Psoas muscle (tissue), 8 donors: Measurements from ENCODE around the gene PTPRD. TPM values are rescaled to one million over a fixed set of nuclear protein-coding genes. Genes with fewer than 3 reads are reported as not detected.

Source experiments
- ATAC-seq, 4 donors: fragments of 200-7000 bp; cut with Tn5 transposase; one replicate each; pipeline ENCODE4 v1.9.1; 2020; ENCODE audit warnings: moderate library complexity in 3 of 4, mild to moderate bottlenecking in 2 of 4
- DNase-seq, 2 donors: peaks; one replicate each; pipeline ENCODE4 v3.0.0-alpha.2; 2020
- H3K27ac ChIP-seq: fragments of 200-600 bp; one replicate; pipeline ENCODE4 v1.8.0; 2022
- H3K27me3 ChIP-seq, 3 donors: fragments of 200-600 bp in 1 of 3; one replicate each; pipeline versions ENCODE4 v1.6.1 to v1.8.0; 2013 to 2022; ENCODE audit warnings: low read length in 2 of 3, mild to moderate bottlenecking in 2 of 3, moderate library complexity in 1 of 3; ENCODE audit not compliant: insufficient read depth in 3 of 3
- H3K36me3 ChIP-seq, 2 donors: fragments of 200-600 bp in 1 of 2; one replicate each; pipeline versions ENCODE4 v1.6.1 to v1.8.0; 2013 to 2022; ENCODE audit warnings: low read depth in 1 of 2, mild to moderate bottlenecking in 1 of 2, moderate library complexity in 1 of 2; ENCODE audit not compliant: insufficient read depth in 1 of 2
- H3K4me1 ChIP-seq: fragments of 200-600 bp; one replicate; pipeline ENCODE4 v1.8.0; 2022
- H3K4me3 ChIP-seq: fragments of 200-600 bp; one replicate; pipeline ENCODE4 v1.8.0; 2022; ENCODE audit warnings: mild to moderate bottlenecking
- H3K9me3 ChIP-seq: fragments of 200-600 bp; one replicate; pipeline ENCODE4 v1.8.0; 2022
- WGBS, 3 donors: extraction: QIAGEN DNeasy Blood & Tissue Kit; methylation state at CpG; one replicate each; pipeline versions ENCODE4 v1.1.6 to v1.1.7; 2013; 5-methylcytosine and 5-hydroxymethylcytosine counted together
- intact Hi-C, 2 donors: fragments of 100-400 bp; cut with DNase I; formaldehyde crosslinking; loops; one replicate each; pipeline versions ENCODE4 v1.11.0 to v1.14.2; 2022
- polyA plus RNA-seq, 3 donors: library from polyadenylated mRNA; stranded (reverse); fragments of 200-250 nt; gene quantifications; one replicate each; pipeline ENCODE4 v1.2.3, GENCODE V29; 2013
- total RNA-seq, 4 donors: library from RNA; stranded (reverse); fragmentation: NEBNext Ultra II Directional in 2 of 4; extraction: Animal tissue kit (Norgen Biotek cat#: 25700) in 2 of 4; gene quantifications; one replicate each; pipeline versions ENCODE4 v1.2.1 to v1.2.4, GENCODE V29; 2021 to 2023
- TF ChIP-seq, protein P1 (sequence below): fragments of 200-600 bp; IDR thresholded peaks from one replicate; pipeline ENCODE4 v1.8.0; 2022; ENCODE audit warnings: antibody characterized with exemption
- donor health status: healthy with polysubstance abuse.
- donor health status: DM: no; HTN: no; CAD: no; lungs with moderate emphysema.
- donor health status: Bipolar disorder and iron deficiency.
- donor health status: healthy.
- donor health status: DM: yes; HTN: yes; CAD: no.
- donor health status: DM: no; HTN: no; CAD: no.
- donor health status: DM: no; HTN: no; CAD: no.
- donor health status: DM: yes; HTN: yes; CAD: no.

Gene PTPRD
- total and polyA plus RNA-seq, 7 donors, result 0.44 to 3.1 (median 0.91) TPM

DNA sequence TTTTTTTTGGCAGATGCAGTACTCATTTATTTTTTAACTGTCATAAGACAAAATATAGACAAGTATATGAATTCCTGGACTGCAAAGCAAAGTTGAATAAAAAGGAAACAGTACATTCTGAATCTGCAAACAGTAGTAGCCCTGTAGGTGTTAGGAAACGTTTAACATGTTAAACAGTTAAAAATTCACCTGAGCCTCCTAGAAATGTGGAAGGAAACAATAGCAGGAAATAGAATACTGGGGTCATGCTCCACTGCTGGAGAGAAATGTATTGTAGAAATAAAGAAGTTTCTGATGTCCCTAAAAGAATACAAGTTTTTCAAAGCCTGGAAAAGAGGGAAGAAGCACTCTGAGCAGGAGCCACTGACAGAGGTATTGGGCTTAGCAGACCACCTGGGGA is 866.0 kb downstream of the PTPRD start:
- Histone ChIP-seq H3K27ac (no peak overlapping the region), H3K36me3 (no peaks in the 10 kb centered on the region), H3K4me1 (no peaks in the 10 kb centered on the region), H3K9me3 (no peaks in the 10 kb centered on the region), H3K4me3 (no peak overlapping the region), H3K27me3 (no peaks in the 10 kb centered on the region)
- DNase-seq, result no peak
- intact Hi-C loops, result no loop called here
- ATAC-seq, result no peak
- TF ChIP-seq, protein P1, sequence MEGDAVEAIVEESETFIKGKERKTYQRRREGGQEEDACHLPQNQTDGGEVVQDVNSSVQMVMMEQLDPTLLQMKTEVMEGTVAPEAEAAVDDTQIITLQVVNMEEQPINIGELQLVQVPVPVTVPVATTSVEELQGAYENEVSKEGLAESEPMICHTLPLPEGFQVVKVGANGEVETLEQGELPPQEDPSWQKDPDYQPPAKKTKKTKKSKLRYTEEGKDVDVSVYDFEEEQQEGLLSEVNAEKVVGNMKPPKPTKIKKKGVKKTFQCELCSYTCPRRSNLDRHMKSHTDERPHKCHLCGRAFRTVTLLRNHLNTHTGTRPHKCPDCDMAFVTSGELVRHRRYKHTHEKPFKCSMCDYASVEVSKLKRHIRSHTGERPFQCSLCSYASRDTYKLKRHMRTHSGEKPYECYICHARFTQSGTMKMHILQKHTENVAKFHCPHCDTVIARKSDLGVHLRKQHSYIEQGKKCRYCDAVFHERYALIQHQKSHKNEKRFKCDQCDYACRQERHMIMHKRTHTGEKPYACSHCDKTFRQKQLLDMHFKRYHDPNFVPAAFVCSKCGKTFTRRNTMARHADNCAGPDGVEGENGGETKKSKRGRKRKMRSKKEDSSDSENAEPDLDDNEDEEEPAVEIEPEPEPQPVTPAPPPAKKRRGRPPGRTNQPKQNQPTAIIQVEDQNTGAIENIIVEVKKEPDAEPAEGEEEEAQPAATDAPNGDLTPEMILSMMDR, result no peak
- 45 to 58% (median 48%) methylated on average over 1 of the region's 1 CpG for WGBS, 3 donors

DNA sequence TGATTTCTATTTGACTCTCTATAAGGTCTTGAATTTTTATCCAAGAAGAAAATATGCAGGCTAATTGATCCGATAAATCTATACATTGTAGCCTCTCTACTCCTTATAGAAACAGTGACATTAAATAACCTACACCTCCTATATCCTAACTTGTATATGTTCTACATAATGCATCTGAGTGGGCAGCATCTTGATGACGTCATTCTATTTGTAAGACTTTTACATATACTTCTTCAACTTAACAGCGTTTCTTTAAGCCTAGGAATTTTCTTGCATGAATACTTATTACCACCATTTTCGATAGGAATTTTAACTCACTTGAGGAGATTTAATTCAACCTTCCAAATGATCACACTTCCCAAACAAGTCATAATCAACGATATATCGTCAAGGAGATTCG is 869.0 kb downstream of the PTPRD start:
- Histone ChIP-seq H3K4me1 (no peaks in the 10 kb centered on the region), H3K4me3 (no peak overlapping the region), H3K36me3 (no peaks in the 10 kb centered on the region), H3K27me3 (no peaks in the 10 kb centered on the region), H3K9me3 (peaks cover 2% of the 10 kb centered on the region), H3K27ac (no peak overlapping the region)
- intact Hi-C loops, result no loop called here
- TF ChIP-seq, protein P1, result no peak
- DNase-seq (no peak), ATAC-seq (no peak)
- 66 to 84% (median 79%) methylated on average over 7 of the region's 7 CpGs for WGBS, 3 donors

DNA sequence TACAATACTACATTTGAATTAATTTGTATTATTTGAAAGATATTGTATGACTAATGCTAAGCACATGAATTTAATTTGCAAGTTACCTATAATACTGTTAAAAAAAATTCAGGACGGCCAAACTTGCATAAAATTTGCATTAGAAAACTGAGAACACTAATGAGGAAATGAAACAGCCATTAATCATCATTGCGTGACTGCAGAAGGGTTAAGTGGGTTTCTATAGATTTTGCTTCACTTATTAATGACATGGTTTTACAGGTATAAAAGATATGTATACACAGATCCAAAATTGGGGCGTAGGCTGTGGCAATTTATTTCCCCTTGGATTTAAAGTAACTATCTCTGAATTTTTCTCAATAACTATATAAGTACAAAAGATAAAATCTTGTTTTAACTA is 882.6 kb downstream of the PTPRD start:
- DNase-seq, result no peak
- Histone ChIP-seq H3K4me3 (no peak overlapping the region), H3K4me1 (no peaks in the 10 kb centered on the region), H3K36me3 (no peaks in the 10 kb centered on the region), H3K27me3 (no peaks in the 10 kb centered on the region), H3K27ac (no peak overlapping the region), H3K9me3 (no peaks in the 10 kb centered on the region)
- ATAC-seq, result no peak
- TF ChIP-seq, protein P1, result no peak
- WGBS, 3 donors, result 50 to 55% (median 54%) methylated on average over 3 of the region's 3 CpGs
- intact Hi-C loops, result no loop called here

DNA sequence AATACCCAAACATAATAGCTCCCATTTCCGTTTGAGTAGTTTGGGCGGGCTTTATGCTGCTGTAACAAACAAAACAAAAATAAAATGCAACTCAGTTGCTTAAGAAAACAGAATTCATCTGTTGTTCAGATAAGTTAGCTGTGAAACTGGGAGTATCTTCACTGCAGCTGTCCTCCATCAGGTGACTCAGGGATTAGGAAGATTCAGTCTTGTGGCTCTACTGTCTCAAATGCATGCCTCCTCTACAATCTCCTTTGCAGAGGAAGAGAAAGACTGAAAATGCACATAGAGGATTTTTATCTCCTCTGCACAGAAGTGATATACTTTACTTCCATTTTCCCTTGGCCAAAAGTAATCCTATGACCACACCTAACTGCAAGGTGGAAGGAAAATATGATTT is 883.7 kb downstream of the PTPRD start:
- Histone ChIP-seq H3K36me3 (no peaks in the 10 kb centered on the region), H3K4me3 (no peak overlapping the region), H3K4me1 (no peaks in the 10 kb centered on the region), H3K27ac (no peak overlapping the region), H3K27me3 (no peaks in the 10 kb centered on the region), H3K9me3 (no peaks in the 10 kb centered on the region)
- intact Hi-C loops, result no loop called here
- 74 to 88% (median 84%) methylated on average over 2 of the region's 2 CpGs for WGBS, 3 donors
- DNase-seq (no peak), ATAC-seq (no peak)
- TF ChIP-seq, protein P1, result no peak

DNA sequence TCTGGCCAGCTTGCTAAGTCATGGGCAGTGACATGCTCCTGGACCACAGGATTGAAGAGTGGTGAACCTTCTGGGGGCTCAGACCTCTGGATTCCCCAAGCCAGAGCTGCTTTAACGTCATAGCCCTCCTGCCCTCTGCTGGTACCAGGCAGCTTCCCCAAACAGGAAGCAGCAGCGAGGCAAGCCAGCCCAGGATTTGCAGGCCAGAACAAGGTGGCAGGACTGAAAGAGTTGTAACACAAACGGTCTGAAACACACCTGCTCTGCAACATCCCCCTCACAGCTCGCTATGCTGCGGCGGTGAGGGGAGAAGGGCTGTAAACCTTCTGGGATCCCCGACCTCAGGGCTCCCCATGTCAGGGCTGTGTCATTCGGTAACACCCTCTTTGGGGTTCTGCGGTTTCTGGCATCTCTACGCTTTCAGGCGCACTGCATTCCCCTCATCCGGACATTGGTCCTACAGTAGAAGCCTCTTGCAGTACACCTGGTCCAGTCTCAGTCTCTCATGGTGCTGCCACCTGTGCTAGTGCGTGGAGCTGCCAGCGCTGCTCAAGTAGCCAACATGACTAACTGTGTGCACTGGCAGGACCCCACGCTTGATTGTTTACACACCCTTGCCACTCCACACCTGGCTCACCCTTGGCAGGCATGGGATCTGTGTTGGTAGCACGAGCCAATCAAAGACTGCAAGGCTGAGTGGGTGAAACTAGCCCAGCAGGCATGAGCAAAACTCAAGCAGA is 893.3 kb downstream of the PTPRD start:
- DNase-seq, result peak in 1 of 2 donors; percentile 20
- 79 to 86% (median 84%) methylated on average over 16 of the region's 16 CpGs for WGBS, 3 donors
- H3K9me3 ChIP-seq, result no peaks in the 10 kb centered on the region
- no peak for ATAC-seq
- TF ChIP-seq, protein P1, result no peak
- H3K4me3 ChIP-seq, result no peak overlapping the region
- H3K4me1 ChIP-seq, result no peaks in the 10 kb centered on the region
- no peaks in the 10 kb centered on the region for H3K27me3 ChIP-seq
- H3K36me3 ChIP-seq, result no peaks in the 10 kb centered on the region
- intact Hi-C loops, result no loop called here
- no peak overlapping the region for H3K27ac ChIP-seq
